Measurements from ENCODE around the gene GPC3.
"Not testable (repeated sequence)": the region's sequence is repeated elsewhere in the genome, so short reads cannot be mapped to it uniquely, and the experiment has no call there.

Gene GPC3

GRCh38 chrX:133726642-133727041 is 258.8 kb downstream of the GPC3 start:
- in situ Hi-C loops (cut with MboI; ENCODE audit: low pct_unique_long_range_greater_than_20kb, low sequenced_read_pairs, unreplicated experiment): no loop called here
- no peak for DNase-seq (ENCODE audit: low spot score)
- TF ChIP-seq CTCF (IDR thresholded peaks at IDR 0.05; ENCODE audit: extremely low read depth, insufficient read depth, missing control alignments): no peak

- DNase-seq (ENCODE audit: low spot score): no peak
- in situ Hi-C loops (cut with MboI; ENCODE audit: low pct_unique_long_range_greater_than_20kb, low sequenced_read_pairs, unreplicated experiment): no loop called here
Observed at GRCh38 chrX:133726211-133726630, 259.2 kb downstream of the GPC3 start.

GRCh38 chrX:133723930-133724329 is 261.5 kb downstream of the GPC3 start:
- in situ Hi-C loops (cut with MboI; ENCODE audit: low pct_unique_long_range_greater_than_20kb, low sequenced_read_pairs, unreplicated experiment): no loop called here
- TF ChIP-seq CTCF (IDR thresholded peaks at IDR 0.05; ENCODE audit: extremely low read depth, insufficient read depth, missing control alignments): no peak
- no peak for DNase-seq (ENCODE audit: low spot score)

More at GRCh38 chrX:133726211-133726630, 259.2 kb downstream of the GPC3 start:
- TF ChIP-seq CTCF (IDR thresholded peaks at IDR 0.05; ENCODE audit: extremely low read depth, insufficient read depth, missing control alignments): no peak

GRCh38 chrX:133722756-133723155 is 262.6 kb downstream of the GPC3 start:
- DNase-seq (ENCODE audit: low spot score): no peak
- in situ Hi-C loops (cut with MboI; ENCODE audit: low pct_unique_long_range_greater_than_20kb, low sequenced_read_pairs, unreplicated experiment): no loop called here
- TF ChIP-seq CTCF (IDR thresholded peaks at IDR 0.05; ENCODE audit: extremely low read depth, insufficient read depth, missing control alignments): no peak

- in situ Hi-C loops (cut with MboI; ENCODE audit: low pct_unique_long_range_greater_than_20kb, low sequenced_read_pairs, unreplicated experiment); DNase-seq (ENCODE audit: low spot score): not testable (repeated sequence)
Observed at GRCh38 chrX:133720269-133720668, 265.1 kb downstream of the GPC3 start.

GRCh38 chrX:133715715-133716114 is 269.7 kb downstream of the GPC3 start:
- no peak for DNase-seq (ENCODE audit: low spot score)
- TF ChIP-seq CTCF (IDR thresholded peaks at IDR 0.05; ENCODE audit: extremely low read depth, insufficient read depth, missing control alignments): no peak
- in situ Hi-C loops (cut with MboI; ENCODE audit: low pct_unique_long_range_greater_than_20kb, low sequenced_read_pairs, unreplicated experiment): no loop called here

- in situ Hi-C loops (cut with MboI; ENCODE audit: low pct_unique_long_range_greater_than_20kb, low sequenced_read_pairs, unreplicated experiment): no loop called here
- TF ChIP-seq CTCF (IDR thresholded peaks at IDR 0.05; ENCODE audit: extremely low read depth, insufficient read depth, missing control alignments): no peak
Observed at GRCh38 chrX:133709501-133709900, 275.9 kb downstream of the GPC3 start.

More at GRCh38 chrX:133709501-133709900, 275.9 kb downstream of the GPC3 start:
- no peak for DNase-seq (ENCODE audit: low spot score)
